H9 (cell line): Measurements from ENCODE around the gene SUPT3H. TPM values are rescaled to one million over a fixed set of nuclear protein-coding genes. Genes with fewer than 3 reads are reported as not detected.
"Not testable (repeated sequence)": the region's sequence is repeated elsewhere in the genome, so short reads cannot be mapped to it uniquely, and the experiment has no call there.

Source experiments
- DNase-seq: peaks from one replicate; pipeline ENCODE4 v3.0.0-alpha.2; 2017
- H2AFZ ChIP-seq: one replicate; pipeline ENCODE4 v1.6.1; 2013; ENCODE audit warnings: mild to moderate bottlenecking, low read length, control low read depth, moderate library complexity
- H2AK5ac ChIP-seq: 2 replicates; pipeline ENCODE4 v1.6.1; 2013; ENCODE audit warnings: low read length, control low read depth, mixed read lengths; ENCODE audit not compliant: insufficient read length
- H2BK120ac ChIP-seq: one replicate; pipeline ENCODE4 v1.6.1; 2013; ENCODE audit warnings: low read depth, mild to moderate bottlenecking, low read length, control low read depth, inconsistent platforms; ENCODE audit not compliant: poor library complexity, severe bottlenecking
- H2BK12ac ChIP-seq: 2 replicates; pipeline ENCODE4 v1.6.1; 2013; ENCODE audit warnings: low read length, control low read depth, mixed read lengths, low read depth; ENCODE audit not compliant: insufficient read length
- H2BK15ac ChIP-seq: 2 replicates; pipeline ENCODE4 v1.6.1; 2013; ENCODE audit warnings: low read depth, low read length, control low read depth
- H2BK20ac ChIP-seq: one replicate; pipeline ENCODE4 v1.6.1; 2013; ENCODE audit warnings: low read depth, mild to moderate bottlenecking, low read length, control low read depth, inconsistent platforms; ENCODE audit not compliant: poor library complexity, severe bottlenecking
- H2BK5ac ChIP-seq: 2 replicates; pipeline ENCODE4 v1.6.1; 2013; ENCODE audit warnings: low read length, control low read depth, mixed read lengths; ENCODE audit not compliant: insufficient read length
- H3K14ac ChIP-seq: 2 replicates; pipeline ENCODE4 v1.6.1; 2013; ENCODE audit warnings: low read length, control low read depth; ENCODE audit not compliant: insufficient read depth
- H3K18ac ChIP-seq: 2 replicates; pipeline ENCODE4 v1.6.1; 2013; ENCODE audit warnings: low read depth, mild to moderate bottlenecking, mixed read lengths, low read length, control low read depth; ENCODE audit not compliant: insufficient read length
- H3K23ac ChIP-seq: 2 replicates; pipeline ENCODE4 v1.6.1; 2013; ENCODE audit warnings: low read length, control low read depth, mixed read lengths, low read depth; ENCODE audit not compliant: insufficient read length
- H3K23me2 ChIP-seq: 2 replicates; pipeline ENCODE4 v1.6.1; 2013; ENCODE audit warnings: low read depth, mild to moderate bottlenecking, mixed read lengths, low read length, control low read depth; ENCODE audit not compliant: insufficient read length, poor library complexity, severe bottlenecking
- H3K27ac ChIP-seq: 2 replicates; pipeline ENCODE4 v1.5.1; 2013; ENCODE audit warnings: low read length, control low read depth, mixed read lengths, low read depth; ENCODE audit not compliant: insufficient read length
- H3K27me3 ChIP-seq: 2 replicates; pipeline ENCODE4 v1.6.1; 2013; ENCODE audit warnings: low read length, control low read depth, inconsistent platforms; ENCODE audit not compliant: insufficient read depth
- H3K4ac ChIP-seq: 2 replicates; pipeline ENCODE4 v1.6.1; 2013; ENCODE audit warnings: low read depth, mild to moderate bottlenecking, control low read depth, inconsistent platforms, low read length, moderate library complexity
- H3K4me1 ChIP-seq: 2 replicates; pipeline ENCODE4 v1.6.1; 2013; ENCODE audit warnings: low read length, control low read depth, inconsistent platforms; ENCODE audit not compliant: insufficient read depth
- H3K4me2 ChIP-seq: 2 replicates; pipeline ENCODE4 v1.6.1; 2013; ENCODE audit warnings: low read length, control low read depth, mixed read lengths; ENCODE audit not compliant: insufficient read length, insufficient read depth
- H3K56ac ChIP-seq: 2 replicates; pipeline ENCODE4 v1.6.1; 2013; ENCODE audit warnings: low read depth, mild to moderate bottlenecking, mixed read lengths, low read length, control low read depth; ENCODE audit not compliant: insufficient read length
- H3K79me1 ChIP-seq: 2 replicates; pipeline ENCODE4 v1.6.1; 2013; ENCODE audit warnings: low read depth, mild to moderate bottlenecking, moderate library complexity, low read length, control low read depth, inconsistent platforms; ENCODE audit not compliant: insufficient read depth, poor library complexity, severe bottlenecking
- H3K79me2 ChIP-seq: 2 replicates; pipeline ENCODE4 v1.6.1; 2013; ENCODE audit warnings: low read length, control low read depth, inconsistent platforms; ENCODE audit not compliant: insufficient read depth
- H3K9ac ChIP-seq: 2 replicates; pipeline ENCODE4 v1.6.1; 2013; ENCODE audit warnings: low read length, control low read depth, mixed read lengths; ENCODE audit not compliant: insufficient read length; ENCODE audit errors: extremely low read depth
- H3K9me3 ChIP-seq: one replicate; pipeline ENCODE4 v1.6.1; 2013; ENCODE audit warnings: low read depth, low read length, inconsistent platforms; ENCODE audit not compliant: control insufficient read depth
- H3T11ph ChIP-seq: one replicate; pipeline ENCODE4 v1.6.1; 2013; ENCODE audit warnings: mild to moderate bottlenecking, low read length, control low read depth, inconsistent platforms
- H4K20me1 ChIP-seq: one replicate; pipeline ENCODE4 v1.6.1; 2013; ENCODE audit not compliant: control insufficient read depth, insufficient read length, insufficient read depth
- H4K5ac ChIP-seq: 2 replicates; pipeline ENCODE4 v1.6.1; 2013; ENCODE audit warnings: low read depth, mild to moderate bottlenecking, mixed read lengths, low read length, control low read depth; ENCODE audit not compliant: insufficient read length
- H4K8ac ChIP-seq: replicated peaks from 2 replicates; pipeline ENCODE4 v1.6.1; 2013; ENCODE audit warnings: low read length, control low read depth, mixed read lengths, low read depth; ENCODE audit not compliant: insufficient read length
- H4K91ac ChIP-seq: 2 replicates; pipeline ENCODE4 v1.6.1; 2013; ENCODE audit warnings: low read depth, mild to moderate bottlenecking, moderate library complexity, mixed read lengths, low read length, control low read depth; ENCODE audit not compliant: insufficient read length
- H3K27ac Mint-ChIP-seq, 3 experiments: 2 replicates in 2 of 3; 3 replicates in 1 of 3; pipeline ENCODE4 v1.8.0; 2020 to 2021; ENCODE audit warnings: mixed read lengths in 3 of 3, mild to moderate bottlenecking in 1 of 3, moderate library complexity in 1 of 3
- H3K27me3 Mint-ChIP-seq: 2 replicates; pipeline ENCODE4 v1.8.0; 2021; ENCODE audit warnings: low read depth, mild to moderate bottlenecking, moderate library complexity, mixed read lengths
- H3K36me3 Mint-ChIP-seq, 3 experiments: 2 replicates in 2 of 3; 3 replicates in 1 of 3; pipeline ENCODE4 v1.8.0; 2020 to 2021; ENCODE audit warnings: low read depth in 3 of 3, mixed read lengths in 3 of 3; ENCODE audit not compliant: insufficient read depth in 1 of 3
- H3K4me1 Mint-ChIP-seq, 2 experiments: 2 replicates each; pipeline ENCODE4 v1.8.0; 2020; ENCODE audit warnings: mixed read lengths in 2 of 2
- H3K4me3 Mint-ChIP-seq, 2 experiments: 2 replicates in 1 of 2; 3 replicates in 1 of 2; pipeline ENCODE4 v1.8.0; 2020 to 2021; ENCODE audit warnings: mild to moderate bottlenecking in 2 of 2, mixed read lengths in 2 of 2, moderate library complexity in 1 of 2
- H3K9me3 Mint-ChIP-seq, 2 experiments: 2 replicates in 1 of 2; 3 replicates in 1 of 2; pipeline ENCODE4 v1.8.0; 2020; ENCODE audit warnings: mild to moderate bottlenecking in 2 of 2, mixed read lengths in 2 of 2, moderate library complexity in 1 of 2
- CTCF ChIP-seq: fragments of 200-600 bp; sonication (generic); conservative IDR thresholded peaks from 3 replicates; pipeline ENCODE4 v1.8.0; 2021; ENCODE audit warnings: antibody characterized with exemption, mild to moderate bottlenecking
- WGBS: extraction: QIAGEN DNeasy Blood & Tissue Kit; methylation state at CpG from one replicate; pipeline ENCODE4 v1.1.7; 2013; ENCODE audit warnings: missing lambda C conversion rate, low lambda C conversion rate, mixed read lengths; ENCODE audit not compliant: insufficient read length; ENCODE audit errors: extremely low coverage; 5-methylcytosine and 5-hydroxymethylcytosine counted together
- total RNA-seq: library from RNA; stranded (reverse); gene quantifications from 2 replicates; pipeline ENCODE4 v1.2.1, GENCODE V29; 2021

Gene SUPT3H
- total RNA-seq, 1 experiment from 2014 or later, result 22.5 TPM

GRCh38 chr6:44867571-44868334 is 510.0 kb downstream of the SUPT3H start:
- Histone ChIP-seq H2BK120ac (no peak overlapping the region), H2BK20ac (no peak overlapping the region), H3K18ac (no peak overlapping the region), H3K27ac (no peak overlapping the region), H3T11ph (no peak overlapping the region), H3K79me1 (no peaks in the 10 kb centered on the region), H3K56ac (no peak overlapping the region), H3K14ac (no peak overlapping the region), H4K5ac (no peak overlapping the region), H3K79me2 (no peaks in the 10 kb centered on the region), H3K9me3 (peaks cover 13% of the 10 kb centered on the region), H2BK5ac (no peak overlapping the region), H3K4ac (no peak overlapping the region), H3K4me1 (no peaks in the 10 kb centered on the region), H3K9ac (no peak overlapping the region), H4K91ac (no peak overlapping the region), H3K27me3 (no peaks in the 10 kb centered on the region), H4K20me1 (no peaks in the 10 kb centered on the region), H4K8ac (no peak overlapping the region), H3K23ac (no peak overlapping the region), H3K4me2 (no peak overlapping the region), H2BK15ac (no peak overlapping the region), H2AFZ (no peak overlapping the region), H2AK5ac (no peak overlapping the region), H3K23me2 (no peaks in the 10 kb centered on the region), H2BK12ac (no peak overlapping the region)
- no peak overlapping the region for H3K27ac Mint-ChIP-seq
- H3K36me3 Mint-ChIP-seq, result peaks cover 9 to 24% (median 13%) of the 10 kb centered on the region in 3 experiments
- H3K4me1 Mint-ChIP-seq, result no peaks in the 10 kb centered on the region
- no peak overlapping the region for H3K4me3 Mint-ChIP-seq
- TF ChIP-seq CTCF, result no peak
- H3K27me3 Mint-ChIP-seq, result no peaks in the 10 kb centered on the region; the same call in 1 of the 2 replicates
- no CpG with 5 or more reads among the region's 7 CpGs for WGBS
- DNase-seq, result no peak
- peaks cover 8 to 18% of the 10 kb centered on the region in 2 experiments for H3K9me3 Mint-ChIP-seq

GRCh38 chr6:44865184-44865583 is 512.5 kb downstream of the SUPT3H start:
- not testable (repeated sequence) for H3K18ac ChIP-seq, H4K20me1 ChIP-seq, DNase-seq, H2BK15ac ChIP-seq, H3K27ac Mint-ChIP-seq, H4K5ac ChIP-seq, H3K23ac ChIP-seq, H2AFZ ChIP-seq, H3K4me3 Mint-ChIP-seq, H3K4ac ChIP-seq, H2BK5ac ChIP-seq, H4K91ac ChIP-seq, H3K27ac ChIP-seq, H3K56ac ChIP-seq, H3K79me2 ChIP-seq, H3K4me1 Mint-ChIP-seq, H3K27me3 ChIP-seq, H2BK12ac ChIP-seq, H3K4me1 ChIP-seq, H2AK5ac ChIP-seq, H2BK20ac ChIP-seq, H3K79me1 ChIP-seq, H3K23me2 ChIP-seq, H4K8ac ChIP-seq, H3K4me2 ChIP-seq, H3K9ac ChIP-seq, H2BK120ac ChIP-seq, H3K14ac ChIP-seq, H3T11ph ChIP-seq, H3K27me3 Mint-ChIP-seq
- H3K9me3 Mint-ChIP-seq, result peaks cover 8 to 18% of the 10 kb centered on the region in 2 experiments
- H3K36me3 Mint-ChIP-seq, result peaks cover 9 to 24% (median 13%) of the 10 kb centered on the region in 3 experiments
- WGBS, result no CpG with 5 or more reads among the region's 2 CpGs
- peaks cover 13% of the 10 kb centered on the region for H3K9me3 ChIP-seq
